HG03575 (cell line): ENCODE measurements around the gene TFPT.

Experiments used
- ATAC-seq: cut with Tn5 transposase; IDR thresholded peaks from one replicate; pipeline ENCODE4 v1.9.1; 2021; ENCODE audit not compliant: unreplicated experiment, insufficient number of reproducible peaks, low FRiP score; ENCODE audit errors: extremely low read depth

The TFPT gene

DNA sequence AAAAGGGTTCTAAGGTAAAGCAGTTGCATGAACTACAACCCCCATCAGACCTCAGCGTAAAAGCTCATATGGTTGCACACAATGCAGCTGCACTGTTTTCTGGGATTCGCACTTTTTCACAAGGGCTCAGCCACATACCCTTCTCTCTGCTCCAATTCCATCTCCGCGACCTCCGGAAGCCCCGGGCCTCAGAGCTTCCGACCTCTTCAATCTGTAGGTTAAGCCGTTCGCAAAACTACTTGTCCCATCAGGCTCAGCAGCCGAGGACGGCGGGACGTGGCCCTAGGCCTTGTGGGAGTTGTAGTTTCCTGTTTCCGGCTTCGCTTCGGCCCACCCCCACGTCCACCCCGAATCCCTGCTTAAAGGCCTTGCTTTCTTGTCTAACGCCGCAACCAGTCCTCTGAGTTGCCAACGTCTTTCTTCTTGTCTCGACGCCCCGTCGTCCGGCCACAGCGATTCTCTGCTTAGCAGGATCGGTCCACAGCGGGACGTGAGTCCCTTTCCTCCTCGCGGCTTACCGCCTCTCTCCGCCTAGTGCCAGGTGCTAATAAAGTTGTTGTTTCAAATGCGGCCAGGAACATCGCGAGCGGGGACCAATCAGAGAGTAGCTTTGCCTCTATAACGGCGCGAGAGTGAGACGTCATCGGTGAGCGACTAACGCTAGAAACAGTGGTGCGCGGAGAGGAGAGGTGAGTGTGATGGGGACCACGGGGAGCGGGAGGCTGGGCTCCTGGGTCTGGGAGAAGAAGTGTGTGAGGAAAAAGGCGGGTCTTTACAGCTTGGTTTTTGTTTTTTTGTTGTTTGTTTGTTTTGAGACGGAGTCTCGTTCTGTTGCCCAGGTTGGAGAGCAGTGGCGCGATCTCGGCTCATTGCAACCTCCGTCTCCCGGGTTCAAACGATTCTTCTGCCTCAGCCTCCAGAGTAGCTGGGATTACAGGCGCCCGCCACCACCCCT lies at the start of gene TFPT, which contains the start of gene PRPF31:
TFPT (minus strand) TSS at position 549 of the 955 bp plus-strand sequence; CDS start at position 161, 388 bp downstream.
PRPF31 (plus strand) TSS at position 646 of the 955 bp plus-strand sequence. CDS start 2,525 bp downstream, outside the sequence.
- ATAC-seq: peak; percentile 43

GRCh38 chr19:54165222-54165621 lies 49.8 kb upstream of the TFPT start:
- no peak for ATAC-seq

GRCh38 chr19:54164369-54165068 lies 49.1 kb upstream of the TFPT start:
- no peak for ATAC-seq

- no peak for ATAC-seq
These were observed 47.4 kb upstream of the TFPT start for GRCh38 chr19:54162884-54163283.

- no peak for ATAC-seq
These were observed 46.9 kb upstream of the TFPT start for GRCh38 chr19:54162241-54162805.

GRCh38 chr19:54160854-54161253 lies 45.4 kb upstream of the TFPT start:
- no peak for ATAC-seq

DNA sequence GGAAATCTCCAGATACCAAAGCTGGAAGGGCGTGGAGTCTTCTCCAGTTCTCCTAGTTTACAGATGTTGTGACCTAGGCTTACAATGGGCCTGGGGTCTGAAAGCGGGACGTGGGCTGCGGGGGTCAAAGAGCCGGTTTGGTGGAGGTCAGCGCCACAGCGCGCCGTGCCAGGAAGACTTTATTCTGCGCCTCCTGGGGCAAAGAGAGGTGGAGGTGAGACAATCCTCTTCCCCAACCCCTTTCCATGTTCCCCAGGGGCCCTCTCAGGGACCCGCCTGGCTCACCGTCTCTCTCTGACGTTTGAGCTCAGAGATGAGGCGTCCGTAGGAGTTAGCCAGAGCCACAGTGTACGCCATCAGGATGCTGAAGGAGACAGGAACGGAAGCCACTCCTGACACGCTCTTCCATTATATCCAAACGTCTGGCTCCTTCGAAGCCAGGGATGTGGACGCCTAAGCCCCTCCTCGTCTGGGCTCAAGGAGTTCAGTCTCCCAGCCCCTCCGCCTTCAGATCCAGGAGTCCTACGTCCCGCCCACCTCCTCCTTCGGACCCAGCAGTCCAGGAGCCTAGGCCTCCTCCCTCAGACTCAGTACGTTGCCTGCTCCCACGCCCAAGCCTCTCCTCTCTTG lies 44.8 kb upstream of the TFPT start:
- no peak for ATAC-seq

- peak; percentile 59 for ATAC-seq
These were observed 44.1 kb upstream of the TFPT start, which contains the start of gene LENG1 for GRCh38 chr19:54159352-54160181. Gene LENG1 (minus strand): TSS chr19:54159721. CDS start chr19:54159695, 26 bp downstream.

DNA sequence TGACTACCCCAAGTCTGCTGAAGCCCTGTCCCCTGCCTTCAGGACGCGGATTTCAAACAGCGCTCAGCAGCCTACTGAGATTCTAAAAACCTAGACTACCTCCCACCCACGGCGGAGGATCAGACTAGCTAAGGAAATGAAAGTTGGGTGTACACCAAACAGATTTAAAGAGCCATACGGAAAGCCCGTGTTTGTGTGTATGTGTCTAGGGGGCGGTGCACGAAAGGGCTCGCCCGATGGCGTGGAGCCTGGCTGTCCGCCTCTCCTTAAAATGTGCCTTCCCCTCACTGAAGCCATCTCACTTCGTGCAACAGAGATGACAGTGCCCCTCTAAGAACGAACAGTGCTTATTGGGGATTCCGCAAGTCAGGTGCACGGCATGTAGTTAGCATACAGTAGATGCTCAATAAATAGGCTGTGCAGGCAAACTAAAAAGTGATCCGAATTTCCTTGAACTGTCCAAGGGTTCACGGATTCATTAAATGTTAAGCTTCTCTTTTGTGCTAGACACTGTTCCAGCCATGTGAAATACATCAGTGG lies 43.4 kb upstream of the TFPT start:
- no peak for ATAC-seq

GRCh38 chr19:54156953-54157352 lies 41.5 kb upstream of the TFPT start:
- ATAC-seq: no peak

GRCh38 chr19:54156490-54156889 lies 41.0 kb upstream of the TFPT start:
- ATAC-seq: no peak

DNA sequence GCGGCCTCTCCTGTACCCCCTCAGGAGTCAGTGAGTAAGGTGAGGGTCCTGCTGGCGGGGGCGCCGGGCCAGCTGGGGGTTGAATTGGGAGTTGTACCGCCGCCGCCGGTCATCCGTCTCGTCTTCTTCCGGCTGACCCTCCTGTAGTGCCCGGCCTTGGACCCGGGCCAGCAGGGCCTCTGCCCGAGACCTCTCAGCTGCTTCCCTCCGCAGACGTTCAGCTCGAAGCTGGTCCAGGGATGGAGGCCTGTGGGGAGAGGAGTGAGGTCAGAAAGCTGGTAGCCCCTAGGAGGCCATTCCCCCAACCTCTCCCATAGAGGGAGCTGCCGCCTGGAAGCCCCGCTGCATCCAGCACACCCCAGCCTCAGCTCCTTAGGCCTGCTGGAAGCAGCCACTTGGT lies 40.2 kb upstream of the TFPT start:
- ATAC-seq: no peak

DNA sequence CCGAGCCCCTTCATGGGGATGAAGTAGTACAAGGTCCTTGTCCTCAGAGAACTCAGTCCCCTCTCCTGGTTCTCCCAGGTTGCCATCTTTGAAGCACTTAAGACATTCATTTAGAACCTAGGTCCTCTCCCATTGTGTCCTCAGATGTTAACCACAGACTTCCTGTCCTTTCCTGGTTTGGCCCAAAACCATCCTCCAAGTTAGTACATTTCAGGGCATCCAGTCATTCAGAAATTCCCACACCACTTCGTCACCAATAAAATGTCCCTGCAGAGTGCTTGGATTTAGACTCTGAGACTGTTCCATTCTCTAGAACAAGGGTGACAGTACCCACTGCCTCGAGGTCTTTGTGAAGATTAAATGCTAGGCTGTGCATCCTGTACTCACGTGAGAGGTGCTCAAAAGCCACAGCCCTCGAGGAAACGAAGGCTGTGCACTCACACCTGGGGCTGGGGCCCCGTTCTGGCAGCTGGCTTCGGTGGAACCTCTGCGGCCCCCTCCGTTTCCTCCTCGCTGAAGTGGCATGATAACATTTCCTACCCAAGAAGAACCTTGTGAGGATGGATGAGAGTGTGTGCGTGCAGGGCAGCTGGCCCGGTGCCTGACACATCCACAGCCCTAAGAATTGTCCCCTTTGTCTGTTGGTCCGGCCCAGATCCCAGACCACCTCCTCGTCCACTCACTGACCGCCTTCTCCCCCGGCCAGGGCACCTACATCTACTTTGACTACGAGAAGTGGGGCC lies 39.3 kb upstream of the TFPT start:
- ATAC-seq: no peak

- no peak for ATAC-seq
These were observed 38.4 kb upstream of the TFPT start for GRCh38 chr19:54153731-54154326.

DNA sequence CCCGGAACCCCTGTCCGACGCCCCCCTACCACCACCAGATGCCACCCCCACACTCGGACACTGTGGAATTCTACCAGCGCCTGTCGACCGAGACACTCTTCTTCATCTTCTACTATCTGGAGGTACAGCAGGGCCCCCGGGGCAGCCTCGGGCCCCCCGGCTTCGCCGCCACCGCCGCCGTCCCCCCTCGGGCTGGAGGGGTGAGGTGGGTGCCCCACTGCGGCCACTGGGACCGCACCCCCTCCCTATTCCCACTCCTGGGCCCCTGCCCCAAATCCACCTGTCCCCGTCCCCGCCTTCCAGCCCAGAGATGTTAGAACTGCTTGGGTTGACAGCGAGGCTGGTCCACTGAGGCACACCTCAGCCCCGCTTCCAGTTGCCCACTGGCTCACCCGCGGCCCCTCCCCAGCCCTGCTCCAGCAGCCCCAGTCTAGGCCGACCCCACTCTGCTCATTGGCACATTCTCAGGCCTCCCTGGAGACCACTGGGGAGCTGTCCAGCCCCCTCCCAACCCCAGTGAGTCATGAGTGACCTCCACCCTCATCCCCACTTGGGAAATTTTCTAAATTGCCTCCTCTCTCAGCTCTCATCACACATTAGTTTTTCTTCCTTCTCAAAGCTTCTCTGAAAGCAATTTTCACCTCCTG lies 37.5 kb upstream of the TFPT start:
- ATAC-seq: no peak

- ATAC-seq: no peak
These were observed 36.8 kb upstream of the TFPT start for GRCh38 chr19:54152267-54152666.
